HG03571 (cell line): Measurements from ENCODE around the gene CCDC182.

Source experiments
- ATAC-seq: cut with Tn5 transposase; IDR thresholded peaks from one replicate; pipeline ENCODE4 v1.9.1; 2021; ENCODE audit not compliant: unreplicated experiment

Gene CCDC182

DNA sequence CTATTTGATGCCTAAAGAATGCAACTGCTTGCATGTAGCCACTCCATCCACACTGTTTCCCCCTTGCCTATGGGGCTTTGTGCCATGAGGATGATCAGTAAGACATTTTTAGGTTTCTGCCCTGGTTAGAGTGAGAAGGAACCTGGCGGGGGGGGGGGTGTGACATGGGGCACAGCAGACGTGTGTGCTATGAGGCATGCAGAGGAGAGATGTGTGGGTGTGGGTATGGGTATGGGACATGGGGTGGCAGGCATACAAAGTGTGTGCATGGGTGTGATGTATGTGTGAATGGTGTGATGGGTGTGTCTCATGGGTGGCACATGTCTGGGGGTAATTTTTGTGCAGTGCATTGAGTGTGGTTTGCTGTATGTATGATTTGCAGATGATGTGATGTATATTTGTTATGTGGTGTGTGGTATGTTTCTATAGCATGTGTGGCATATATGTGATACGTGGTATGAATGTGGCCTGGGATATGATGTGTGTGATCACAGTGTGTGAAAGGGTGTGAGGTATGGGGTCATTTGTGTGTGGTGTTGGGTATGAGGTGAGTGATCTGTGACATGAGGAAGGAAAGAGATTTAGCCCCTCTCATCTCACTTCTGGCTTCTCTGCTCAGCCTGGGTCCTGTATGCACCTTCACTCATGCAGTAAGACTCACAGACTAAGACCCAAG lies 14.9 kb downstream of the CCDC182 start:
- ATAC-seq, result no peak

DNA sequence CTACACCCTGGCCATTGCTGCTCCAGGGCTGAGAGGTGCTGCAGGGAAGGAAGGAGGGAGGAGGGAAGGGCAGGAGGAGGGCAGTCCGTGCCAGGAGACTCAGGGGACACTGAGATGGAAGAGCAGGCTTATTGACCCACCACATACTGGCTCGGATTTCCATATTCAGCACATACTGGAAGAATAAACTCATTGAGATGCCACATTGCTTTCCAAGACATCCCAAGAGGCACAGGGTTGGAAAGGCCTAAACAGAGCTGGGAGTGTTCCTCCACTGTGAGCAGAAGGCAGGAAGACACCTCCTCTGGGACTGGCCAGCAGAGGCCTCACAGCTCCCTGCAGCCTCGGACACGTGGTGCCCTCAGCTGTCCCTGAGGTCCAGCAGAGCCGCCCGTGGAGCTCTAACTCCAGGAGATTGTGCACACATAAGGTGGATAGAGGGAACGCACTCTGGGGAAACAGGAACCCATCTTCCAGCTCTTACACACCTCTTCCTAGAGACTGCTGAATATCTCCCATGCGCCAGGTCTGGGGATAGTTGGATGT lies 17.4 kb downstream of the CCDC182 start:
- ATAC-seq, result no peak

DNA sequence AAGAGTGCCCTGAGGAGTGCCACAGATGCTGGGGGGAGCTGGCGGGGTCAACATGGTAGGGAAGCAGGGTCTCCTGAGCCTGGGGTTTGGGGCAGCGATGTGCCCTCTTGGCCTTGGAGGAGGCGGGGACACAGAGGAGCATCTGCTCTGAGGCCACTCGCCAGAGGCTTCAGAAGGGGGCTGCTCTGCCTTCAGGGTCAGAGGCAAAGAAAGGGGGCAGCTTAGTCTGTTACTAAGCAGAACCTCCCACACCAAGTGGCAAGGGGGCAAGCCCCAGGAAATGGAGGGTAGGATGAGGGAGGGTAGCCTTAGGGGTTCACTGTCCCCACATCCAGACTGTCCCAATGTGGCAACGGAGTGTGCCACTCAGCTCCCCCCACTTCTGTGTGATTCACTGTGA lies 18.3 kb downstream of the CCDC182 start:
- no peak for ATAC-seq

DNA sequence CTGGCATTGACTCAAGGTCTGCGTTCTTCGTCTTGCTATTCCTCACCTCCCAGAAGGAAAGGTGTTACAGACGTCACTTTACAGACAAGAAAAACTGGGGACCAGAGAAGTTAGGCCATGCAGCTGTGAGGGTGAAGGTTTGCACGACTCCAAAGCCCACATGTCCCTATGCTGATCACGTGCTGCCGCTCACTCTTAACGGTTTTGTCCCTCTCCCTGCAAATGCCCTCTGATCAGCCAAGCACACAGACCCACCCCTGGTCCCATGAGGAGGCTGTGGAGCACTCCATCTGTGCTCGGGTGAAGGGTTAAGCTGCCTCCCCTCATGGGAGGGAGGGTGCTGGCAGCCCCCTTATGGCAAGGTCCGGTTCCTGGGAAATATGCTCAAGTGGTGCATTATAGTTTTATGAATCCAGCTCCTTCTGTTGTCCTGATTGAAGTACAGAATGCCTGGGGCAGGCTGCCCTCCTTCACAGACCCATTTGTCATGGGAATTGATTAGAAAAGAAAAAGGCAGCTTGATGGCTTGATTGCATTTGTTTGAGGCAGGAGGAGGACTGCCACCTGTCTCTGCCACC lies 18.8 kb downstream of the CCDC182 start:
- no peak for ATAC-seq

DNA sequence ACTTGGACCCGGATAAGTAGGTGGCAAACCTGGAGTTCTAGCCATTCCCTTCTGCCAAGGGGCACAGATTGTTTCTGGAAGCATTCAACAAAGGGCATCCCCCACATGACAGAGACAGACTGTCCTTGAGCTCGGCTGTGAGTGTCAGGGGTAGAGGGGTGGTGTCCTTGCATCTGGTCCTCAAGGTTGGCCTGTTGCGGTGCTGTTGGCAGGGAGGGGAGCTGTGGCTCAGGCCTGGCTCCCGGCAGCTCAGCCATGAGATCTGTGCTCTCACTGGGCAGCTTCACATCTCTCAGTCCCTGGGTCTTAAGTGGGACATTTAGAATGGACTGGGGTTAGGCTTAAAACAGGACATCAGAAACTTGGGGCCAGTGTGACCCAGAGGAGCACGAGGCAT lies 20.4 kb downstream of the CCDC182 start:
- no peak for ATAC-seq

DNA sequence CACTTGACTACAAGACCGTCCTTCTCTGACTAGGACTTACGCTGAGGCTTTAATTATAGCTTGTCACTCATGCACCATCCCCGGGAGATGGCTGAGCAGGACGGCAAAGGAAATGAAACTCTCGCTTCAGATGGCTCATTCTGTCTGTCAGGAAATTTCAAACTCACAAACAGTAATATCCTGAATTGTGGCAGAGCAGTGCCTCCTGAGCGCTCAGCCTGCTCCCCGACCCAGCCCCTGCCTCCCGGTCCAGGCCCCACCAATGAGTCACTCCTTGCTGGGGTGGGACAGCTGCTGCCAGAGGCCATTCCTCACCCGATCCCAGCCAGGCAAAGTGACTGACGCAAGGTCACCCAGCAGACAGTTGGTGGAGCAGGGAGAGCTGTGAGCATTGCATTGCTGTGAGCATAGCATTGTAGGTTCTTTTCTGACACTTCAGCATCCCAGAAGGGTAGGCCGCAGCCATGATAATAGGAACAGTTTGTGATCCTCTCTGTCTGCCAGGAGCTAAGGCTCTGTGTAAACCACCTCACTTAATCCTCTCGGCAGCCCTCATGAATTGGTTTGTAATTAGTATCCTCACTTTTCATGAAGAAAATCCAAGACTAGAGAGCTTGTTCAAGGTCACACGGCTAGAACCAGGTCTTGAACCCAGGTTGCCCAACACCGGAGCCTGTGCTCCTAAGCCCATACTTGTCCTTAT lies 20.9 kb downstream of the CCDC182 start:
- ATAC-seq, result no peak

DNA sequence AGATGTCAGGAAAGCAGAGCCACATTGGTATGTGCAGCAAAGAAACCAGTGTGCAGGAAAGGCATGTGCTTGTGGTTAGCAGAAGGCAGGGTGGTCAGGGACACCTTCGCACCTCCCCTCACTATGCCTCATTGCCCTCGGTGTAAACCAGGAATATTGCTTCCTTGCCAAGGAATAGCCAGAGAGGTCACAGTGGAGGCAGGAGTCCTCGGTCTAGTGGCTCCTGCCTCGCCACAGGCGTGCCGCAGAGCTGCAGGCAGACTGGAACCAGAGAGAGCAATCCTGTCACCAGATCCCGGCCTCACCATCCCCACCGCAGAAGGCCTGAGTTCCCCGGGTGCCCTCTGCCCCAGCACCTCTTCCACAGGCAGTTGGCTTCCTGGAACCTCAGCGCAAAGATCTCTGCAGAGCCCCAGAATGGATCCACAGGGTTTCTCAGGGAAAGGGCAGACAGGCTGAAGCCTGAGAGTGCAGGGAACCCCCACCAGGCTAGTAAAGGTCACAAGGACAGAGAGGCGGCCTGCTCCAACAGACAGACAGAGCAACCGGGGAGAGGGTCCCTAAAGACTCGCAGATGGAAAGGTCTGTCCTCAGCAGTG lies 21.6 kb downstream of the CCDC182 start:
- ATAC-seq, result no peak

DNA sequence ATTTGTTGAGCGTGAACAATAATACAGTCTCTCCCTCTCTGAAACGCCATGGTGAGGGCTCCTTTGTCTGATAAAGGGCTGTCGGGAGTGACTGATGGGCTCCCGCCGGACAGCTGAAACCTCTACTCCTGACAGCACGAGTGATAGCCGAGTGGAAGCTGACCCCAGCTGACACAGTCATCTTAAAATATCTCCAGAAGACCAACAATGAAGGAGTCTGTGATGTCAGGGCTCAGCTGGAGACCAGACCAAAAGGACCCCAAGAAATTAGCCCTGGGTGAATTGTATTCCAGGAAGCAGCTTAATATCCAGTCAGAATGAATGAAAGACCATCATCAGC lies 22.4 kb downstream of the CCDC182 start:
- no peak for ATAC-seq

DNA sequence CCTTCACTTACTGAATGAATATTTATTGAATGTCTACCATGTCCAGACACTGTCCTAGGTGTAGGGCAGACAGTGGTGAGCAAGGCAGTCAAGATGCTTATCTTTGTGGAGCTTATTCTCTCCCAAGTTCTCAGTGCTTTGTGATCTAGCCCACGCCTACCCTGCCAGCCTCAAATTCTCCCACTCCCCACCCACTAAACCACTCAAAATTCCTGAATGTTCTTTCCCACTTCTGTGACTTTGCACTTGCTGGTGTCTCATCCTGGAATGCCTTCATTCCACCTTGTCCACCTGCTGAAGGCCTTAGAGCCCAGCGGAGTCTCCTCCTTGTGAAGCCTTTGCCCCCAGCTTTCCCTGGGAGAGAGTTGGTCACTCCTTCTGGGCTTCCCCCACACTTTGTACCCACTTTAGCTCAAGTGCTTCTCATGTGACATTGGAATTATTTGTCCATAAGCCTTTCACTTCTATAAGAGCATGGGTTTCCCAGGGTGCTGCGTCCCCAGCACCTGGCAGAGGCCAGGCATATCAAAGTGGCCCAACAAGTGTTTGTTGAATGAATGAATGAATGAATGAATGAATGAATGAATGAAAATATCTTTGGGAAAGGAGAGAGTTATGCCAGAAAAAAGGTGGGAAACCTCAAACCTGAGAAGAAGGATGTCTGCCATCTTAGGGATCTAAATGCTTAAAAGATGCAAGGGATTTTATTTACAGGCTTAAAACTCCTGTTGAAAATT lies 23.0 kb downstream of the CCDC182 start:
- ATAC-seq, result no peak

DNA sequence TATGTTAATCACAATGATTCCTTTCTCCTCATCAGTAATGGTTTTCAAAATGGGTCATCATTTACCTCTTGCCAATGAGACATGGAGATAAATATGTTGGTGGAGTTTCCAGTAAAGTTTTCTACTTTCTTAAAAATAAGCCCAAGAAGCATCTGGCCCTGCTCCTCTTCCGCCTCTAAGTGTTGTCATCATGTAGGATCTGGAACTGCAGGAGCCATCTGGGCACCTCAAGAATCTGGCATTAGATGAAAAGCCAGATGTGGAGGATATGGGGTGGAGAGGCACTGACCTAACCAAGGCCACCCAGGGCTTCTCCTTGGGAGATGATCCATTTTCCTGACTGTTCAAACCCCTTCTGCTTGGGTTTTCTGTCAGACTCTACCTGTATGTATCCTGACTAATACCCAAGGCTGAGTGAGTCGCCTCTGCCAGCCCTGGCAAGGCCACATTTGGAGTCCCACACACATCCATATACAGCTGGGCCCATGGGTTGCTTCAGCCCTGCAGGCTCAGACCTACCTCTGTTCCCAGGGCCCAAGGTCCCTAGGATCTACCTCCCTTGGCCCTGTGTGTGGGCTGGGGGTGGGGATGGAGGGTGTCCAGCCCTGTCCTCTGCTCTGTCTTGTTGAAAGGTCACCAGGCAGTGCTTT lies 24.6 kb downstream of the CCDC182 start:
- ATAC-seq, result no peak

DNA sequence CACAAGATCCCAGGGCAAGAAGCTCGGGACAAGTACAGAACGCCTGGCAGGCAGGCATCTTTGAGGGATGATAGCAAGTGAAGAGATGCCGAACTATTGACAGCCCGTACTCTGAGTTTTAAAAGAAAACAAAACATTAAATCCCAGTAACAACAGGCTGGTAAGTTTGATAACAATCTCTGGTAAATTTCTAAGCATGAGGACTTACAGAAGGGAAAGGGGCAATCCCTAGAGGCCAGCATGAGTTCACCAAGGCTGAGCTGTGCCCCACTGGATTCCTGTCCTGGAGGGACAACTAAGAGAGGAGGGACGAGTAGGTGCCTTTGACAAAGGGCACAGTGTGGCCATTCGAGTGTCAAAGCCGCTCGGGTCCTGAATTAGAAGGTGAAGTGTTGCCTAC lies 26.2 kb downstream of the CCDC182 start:
- no peak for ATAC-seq

DNA sequence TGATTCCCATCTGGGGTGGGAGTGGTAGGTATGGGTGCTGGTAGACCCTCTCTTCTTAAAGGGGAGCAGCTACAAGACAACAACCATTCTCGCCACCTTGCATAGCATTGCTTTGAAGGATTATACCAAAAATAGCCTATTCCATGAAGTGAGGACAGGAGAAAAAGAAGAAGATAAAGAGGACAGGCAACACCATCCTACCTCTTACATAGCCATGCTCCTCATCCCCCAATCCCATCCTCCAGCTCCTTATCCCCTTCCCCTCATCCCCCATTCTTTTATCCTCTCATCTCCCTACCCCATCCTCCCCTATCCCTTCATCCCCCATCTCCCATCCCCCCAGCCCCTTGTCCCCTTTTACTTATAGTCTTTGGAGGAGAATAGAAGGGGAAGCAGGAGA lies 29.1 kb downstream of the CCDC182 start:
- no peak for ATAC-seq

DNA sequence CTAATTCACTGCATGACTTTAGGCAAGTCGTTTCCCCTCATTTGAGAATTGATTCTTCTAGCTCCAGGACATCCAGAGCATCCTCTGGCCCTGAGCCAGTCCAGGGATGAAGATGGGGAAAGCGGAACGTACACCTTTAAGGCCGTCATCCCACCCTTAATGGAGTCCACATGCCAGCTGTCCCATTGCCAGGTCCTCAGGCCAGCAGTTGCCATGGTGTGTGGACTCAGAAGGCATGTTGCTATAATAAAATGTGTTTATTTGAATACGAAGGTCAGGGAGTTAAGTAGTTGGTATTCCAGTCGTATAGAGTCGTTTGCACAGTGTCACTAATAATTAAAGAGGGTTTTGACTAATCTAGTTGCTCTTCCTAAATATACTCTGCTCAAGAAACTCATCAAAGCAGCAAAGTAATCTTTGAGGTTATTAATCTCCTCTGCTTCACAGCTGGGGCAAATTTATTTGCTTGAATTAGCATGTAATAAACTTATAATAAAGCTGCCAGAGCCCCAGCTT lies 30.4 kb downstream of the CCDC182 start:
- ATAC-seq, result no peak

DNA sequence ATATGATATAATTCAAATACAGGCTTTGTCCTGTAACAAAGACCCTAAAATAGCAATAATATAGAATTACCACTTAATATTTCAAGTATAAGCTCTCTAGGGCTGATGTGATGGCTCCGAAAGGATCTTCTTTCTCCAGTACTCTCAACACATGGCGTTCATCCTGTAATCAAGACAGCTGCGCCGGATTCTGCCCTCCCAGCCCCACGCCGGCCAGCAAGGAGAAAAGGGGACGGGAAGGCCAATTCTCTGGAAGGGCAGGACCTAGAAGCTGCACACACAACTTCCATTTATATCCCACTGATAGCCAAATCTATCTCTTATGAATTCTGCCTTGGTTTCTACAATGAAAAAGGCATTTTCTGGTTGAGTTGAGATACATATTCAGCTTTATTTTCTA lies 32.0 kb downstream of the CCDC182 start:
- no peak for ATAC-seq

DNA sequence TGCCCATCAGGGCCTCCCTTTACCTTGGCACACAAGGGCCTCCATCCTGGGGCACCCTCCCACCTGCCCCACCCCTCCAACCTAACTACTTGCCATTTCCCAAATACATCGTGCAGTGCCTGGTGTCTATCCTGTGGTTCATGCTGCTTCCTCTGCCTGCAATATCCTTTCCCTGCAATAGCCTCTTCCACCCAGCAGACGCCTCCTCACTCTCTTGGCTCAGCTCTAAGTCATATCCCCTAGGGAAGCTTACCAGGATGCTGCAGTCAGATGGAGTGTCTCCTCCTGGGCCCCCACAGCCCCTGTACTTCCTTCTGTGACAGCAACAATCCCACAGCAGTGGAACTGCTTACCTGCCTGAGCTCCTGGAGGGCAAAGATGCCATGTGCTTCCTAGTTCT lies 36.7 kb downstream of the CCDC182 start:
- no peak for ATAC-seq

DNA sequence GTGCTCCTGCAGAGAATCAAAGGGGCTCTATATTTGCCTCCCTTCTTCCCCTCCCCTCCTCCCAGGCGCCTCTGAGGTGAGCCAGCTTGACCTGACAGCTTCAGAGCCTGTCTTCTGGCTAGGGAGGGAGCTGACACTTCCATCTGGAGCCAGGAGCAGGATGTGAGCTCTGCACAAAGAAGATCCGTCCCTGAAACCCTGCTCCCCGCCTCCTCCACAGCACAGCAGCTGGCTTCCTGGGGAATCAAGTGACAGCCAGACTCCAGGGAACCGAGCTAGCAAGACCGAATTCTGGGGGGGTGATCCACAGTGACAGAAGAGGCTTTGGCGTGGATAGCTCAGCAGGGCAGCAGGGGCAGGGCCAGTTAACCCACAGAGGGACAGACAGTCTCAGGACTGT lies 37.2 kb downstream of the CCDC182 start:
- no peak for ATAC-seq

DNA sequence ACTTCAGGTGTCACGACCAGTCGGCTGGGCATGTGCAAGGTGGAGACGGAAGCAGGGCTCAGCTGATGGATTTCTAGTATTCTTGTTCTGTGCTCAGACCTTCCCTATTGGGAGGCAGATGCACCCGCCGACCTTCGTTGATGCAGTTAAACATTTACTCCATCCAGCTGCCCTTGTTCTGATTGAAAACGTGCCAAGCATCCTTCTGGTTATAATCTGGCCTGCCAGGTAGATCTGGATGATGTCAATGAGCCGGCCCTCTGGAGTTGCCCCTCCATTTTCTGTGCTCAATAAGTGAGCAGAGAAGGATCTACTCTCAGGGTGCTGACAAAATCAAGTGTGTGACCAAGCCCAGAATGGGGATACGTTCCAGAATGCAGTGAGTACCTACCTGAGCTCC lies 38.3 kb downstream of the CCDC182 start:
- ATAC-seq, result no peak

DNA sequence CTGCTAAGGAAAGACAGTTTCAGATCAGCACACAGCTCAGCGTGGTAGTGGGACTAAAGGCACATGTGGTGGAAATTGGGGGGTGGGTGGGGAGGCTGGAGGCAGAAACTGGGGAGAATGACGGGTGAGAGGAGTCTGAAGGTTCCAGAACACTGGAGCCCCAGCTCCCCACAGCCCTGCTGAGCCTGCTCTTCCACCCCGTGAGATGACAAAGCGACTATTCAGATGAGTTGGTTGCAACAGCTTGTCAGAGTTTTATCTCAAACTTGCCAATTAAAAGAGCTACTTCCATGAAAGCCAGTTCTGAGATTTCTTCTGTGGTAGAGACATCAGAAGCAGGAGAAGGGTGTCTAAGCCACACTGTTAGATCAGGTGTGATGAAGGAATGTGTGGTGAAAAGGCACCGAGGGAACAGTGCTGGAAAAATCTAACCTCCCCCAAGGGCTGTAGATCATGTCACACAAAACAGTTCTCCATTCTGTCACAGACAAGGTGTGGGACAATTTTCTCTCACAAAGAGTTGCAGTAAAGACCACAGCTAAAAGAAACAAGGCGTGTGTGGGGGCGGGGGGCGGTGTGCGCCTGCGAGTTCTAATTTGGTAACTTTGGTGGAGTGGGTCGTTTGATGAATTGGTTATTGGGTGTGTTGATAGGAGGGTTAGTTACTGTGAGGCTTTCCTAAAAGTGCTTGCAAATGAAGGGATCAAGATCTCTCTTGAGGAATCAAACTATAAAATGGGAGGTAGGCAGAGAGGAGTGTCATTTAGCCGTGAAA lies 39.0 kb downstream of the CCDC182 start:
- ATAC-seq, result no peak

DNA sequence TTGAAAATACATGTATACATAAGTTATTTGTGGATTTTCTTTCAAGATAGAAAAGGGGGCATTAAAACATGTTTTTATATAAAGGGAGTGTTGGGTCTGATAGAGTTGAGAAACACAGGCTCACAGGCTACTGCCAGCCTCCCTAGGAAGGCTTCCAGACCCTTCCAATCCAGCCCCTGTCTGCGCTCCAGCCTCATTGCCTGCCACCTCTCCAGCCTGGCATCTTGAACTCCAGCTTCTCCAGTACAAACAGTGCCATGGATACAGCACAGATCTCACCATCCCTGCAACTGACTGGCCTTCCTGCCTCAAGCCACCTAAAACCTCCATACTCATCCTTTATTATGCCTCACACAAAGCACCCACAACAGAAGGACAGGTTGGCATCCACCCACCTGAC lies 40.7 kb downstream of the CCDC182 start:
- ATAC-seq, result no peak

DNA sequence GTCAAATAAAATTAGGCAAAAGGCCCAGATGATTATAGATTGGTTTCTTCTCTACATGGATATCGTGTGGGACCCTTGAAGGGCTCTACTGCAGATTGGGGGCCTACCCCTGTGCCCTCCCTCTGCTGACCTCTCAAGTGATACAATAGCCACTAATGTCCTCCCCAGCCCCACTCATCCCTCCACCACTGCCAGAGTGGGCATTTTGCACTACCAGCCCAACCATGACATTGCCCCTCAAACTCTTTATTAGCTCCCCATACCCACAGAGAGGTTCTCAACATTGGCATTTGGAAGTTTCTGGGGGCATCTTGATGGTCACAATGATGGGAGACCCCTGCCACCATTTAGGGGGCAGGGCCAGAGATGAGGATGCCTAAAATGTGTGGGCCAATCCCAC lies 41.8 kb downstream of the CCDC182 start:
- ATAC-seq, result no peak
